Breast epithelium (tissue), 3 donors: ENCODE results near the gene CZIB.

Experiments
- POLR2A ChIP-seq: fragments of 450-650 bp; IDR thresholded peaks from one replicate; pipeline ENCODE4 v1.6.1; 2016; ENCODE audit warnings: antibody characterized with exemption, mild to moderate bottlenecking, moderate library complexity
- TF ChIP-seq, protein P1 (sequence below), 3 donors: fragments of 450-650 bp; IDR thresholded peaks; one replicate each; pipeline ENCODE4 v1.5.1; 2016 to 2017; ENCODE audit warnings: antibody characterized with exemption in 3 of 3, mild to moderate bottlenecking in 3 of 3, moderate library complexity in 3 of 3

DNA sequence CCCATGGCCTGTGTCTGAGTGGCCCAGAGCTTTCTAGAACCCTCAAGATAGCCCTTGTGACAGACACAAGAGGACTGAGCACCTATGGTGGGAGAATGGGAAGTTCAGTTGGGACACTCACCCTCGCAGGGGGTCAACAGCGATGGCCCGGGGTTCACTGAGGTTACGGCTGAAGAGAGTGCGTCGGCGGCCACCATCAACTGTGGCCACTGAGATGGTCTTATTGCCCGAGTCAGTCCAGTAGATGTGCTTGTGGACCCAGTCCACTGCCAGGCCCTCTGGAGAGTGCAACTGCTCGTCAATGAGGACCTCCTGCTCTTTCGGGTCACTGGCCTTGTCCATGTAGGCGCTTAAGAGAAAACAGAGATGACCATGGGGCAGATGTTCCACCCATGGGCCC, 43.6 kb upstream of the CZIB start:
- no peak for TF ChIP-seq POLR2A
- TF ChIP-seq, protein P1, sequence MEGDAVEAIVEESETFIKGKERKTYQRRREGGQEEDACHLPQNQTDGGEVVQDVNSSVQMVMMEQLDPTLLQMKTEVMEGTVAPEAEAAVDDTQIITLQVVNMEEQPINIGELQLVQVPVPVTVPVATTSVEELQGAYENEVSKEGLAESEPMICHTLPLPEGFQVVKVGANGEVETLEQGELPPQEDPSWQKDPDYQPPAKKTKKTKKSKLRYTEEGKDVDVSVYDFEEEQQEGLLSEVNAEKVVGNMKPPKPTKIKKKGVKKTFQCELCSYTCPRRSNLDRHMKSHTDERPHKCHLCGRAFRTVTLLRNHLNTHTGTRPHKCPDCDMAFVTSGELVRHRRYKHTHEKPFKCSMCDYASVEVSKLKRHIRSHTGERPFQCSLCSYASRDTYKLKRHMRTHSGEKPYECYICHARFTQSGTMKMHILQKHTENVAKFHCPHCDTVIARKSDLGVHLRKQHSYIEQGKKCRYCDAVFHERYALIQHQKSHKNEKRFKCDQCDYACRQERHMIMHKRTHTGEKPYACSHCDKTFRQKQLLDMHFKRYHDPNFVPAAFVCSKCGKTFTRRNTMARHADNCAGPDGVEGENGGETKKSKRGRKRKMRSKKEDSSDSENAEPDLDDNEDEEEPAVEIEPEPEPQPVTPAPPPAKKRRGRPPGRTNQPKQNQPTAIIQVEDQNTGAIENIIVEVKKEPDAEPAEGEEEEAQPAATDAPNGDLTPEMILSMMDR (IDR thresholded peaks at IDR 0.05): no peak
